HG03135 (cell line): ENCODE measurements around the gene USF3.
A peak's percentile ranks its signal among the peaks of the same experiment; 100 is the strongest.

Experiments used
- ATAC-seq: cut with Tn5 transposase; IDR thresholded peaks from one replicate; pipeline ENCODE4 v1.9.1; 2021; ENCODE audit warnings: mild to moderate bottlenecking, moderate library complexity; ENCODE audit not compliant: unreplicated experiment

USF3 gene

GRCh38 chr3:113695786-113696645, at the start of gene USF3:
Gene USF3, minus strand, starts transcription at chr3:113696642. Its CDS starts 21,764 bp downstream, at chr3:113674878.
- ATAC-seq: peak; percentile 55

- peak; percentile 54 for ATAC-seq
These were observed 49.5 kb upstream of the USF3 start, which contains the start of gene NAA50 for GRCh38 chr3:113745756-113746547. Gene NAA50, minus strand, starts transcription at chr3:113746249. Its CDS starts 300 bp downstream, at chr3:113745949.

GRCh38 chr3:113744941-113745755, 48.7 kb upstream of the USF3 start:
- ATAC-seq: peak; percentile 59

- ATAC-seq: no peak
These were observed 46.7 kb upstream of the USF3 start for GRCh38 chr3:113743006-113743630.

- ATAC-seq: no peak
These were observed 45.2 kb upstream of the USF3 start for GRCh38 chr3:113741620-113742019.

- no peak for ATAC-seq
These were observed 44.6 kb upstream of the USF3 start for GRCh38 chr3:113741086-113741485.

GRCh38 chr3:113736548-113737089, 40.2 kb upstream of the USF3 start:
- ATAC-seq: peak; percentile 43

- no peak for ATAC-seq
These were observed 35.3 kb upstream of the USF3 start for GRCh38 chr3:113731694-113732093.

- no peak for ATAC-seq
These were observed 34.1 kb upstream of the USF3 start for GRCh38 chr3:113730550-113730949.

GRCh38 chr3:113728661-113729060, 32.2 kb upstream of the USF3 start:
- no peak for ATAC-seq

- ATAC-seq: no peak
These were observed 25.2 kb upstream of the USF3 start for GRCh38 chr3:113721636-113722035.

GRCh38 chr3:113719758-113720157, 23.3 kb upstream of the USF3 start:
- ATAC-seq: no peak

GRCh38 chr3:113719294-113719693, 22.9 kb upstream of the USF3 start:
- ATAC-seq: no peak

- ATAC-seq: no peak
These were observed 21.4 kb upstream of the USF3 start for GRCh38 chr3:113717818-113718217.

- no peak for ATAC-seq
These were observed 20.9 kb upstream of the USF3 start for GRCh38 chr3:113717308-113717707.

GRCh38 chr3:113714702-113715101, 18.3 kb upstream of the USF3 start:
- ATAC-seq: no peak

- no peak for ATAC-seq
These were observed 15.7 kb upstream of the USF3 start for GRCh38 chr3:113712129-113712528.

GRCh38 chr3:113707835-113708234, 11.4 kb upstream of the USF3 start:
- no peak for ATAC-seq

GRCh38 chr3:113698956-113699355, 2.5 kb upstream of the USF3 start:
- ATAC-seq: no peak

- no peak for ATAC-seq
These were observed 1.8 kb upstream of the USF3 start for GRCh38 chr3:113698213-113698742.
